ENCODE results near the gene WBP1L.
"Not testable (repeated sequence)": the region's sequence is repeated elsewhere in the genome, so short reads cannot be mapped to it uniquely, and the experiment has no call there.

Gene WBP1L

DNA sequence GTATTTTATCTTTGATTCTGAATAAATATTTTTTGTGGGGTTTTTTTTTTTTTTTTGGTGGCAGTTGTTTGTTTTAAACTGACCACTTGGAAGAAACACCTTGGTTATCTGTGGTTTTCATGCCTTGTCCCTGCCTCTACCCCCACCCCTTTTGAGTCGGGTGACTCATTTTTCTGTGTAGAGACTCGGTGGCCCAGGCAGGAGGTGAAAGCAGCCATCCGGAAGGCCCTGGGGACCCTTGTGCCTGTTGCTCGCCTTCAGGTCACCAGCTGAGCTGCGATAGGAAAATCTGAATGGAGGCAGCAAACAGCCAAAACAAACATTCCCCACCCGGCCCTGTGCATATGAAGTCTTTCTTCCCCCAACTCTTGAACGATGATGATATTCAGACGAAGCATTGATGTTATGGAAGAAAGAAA, 70.7 kb downstream of the WBP1L start:
- DNase-seq: no peak

DNA sequence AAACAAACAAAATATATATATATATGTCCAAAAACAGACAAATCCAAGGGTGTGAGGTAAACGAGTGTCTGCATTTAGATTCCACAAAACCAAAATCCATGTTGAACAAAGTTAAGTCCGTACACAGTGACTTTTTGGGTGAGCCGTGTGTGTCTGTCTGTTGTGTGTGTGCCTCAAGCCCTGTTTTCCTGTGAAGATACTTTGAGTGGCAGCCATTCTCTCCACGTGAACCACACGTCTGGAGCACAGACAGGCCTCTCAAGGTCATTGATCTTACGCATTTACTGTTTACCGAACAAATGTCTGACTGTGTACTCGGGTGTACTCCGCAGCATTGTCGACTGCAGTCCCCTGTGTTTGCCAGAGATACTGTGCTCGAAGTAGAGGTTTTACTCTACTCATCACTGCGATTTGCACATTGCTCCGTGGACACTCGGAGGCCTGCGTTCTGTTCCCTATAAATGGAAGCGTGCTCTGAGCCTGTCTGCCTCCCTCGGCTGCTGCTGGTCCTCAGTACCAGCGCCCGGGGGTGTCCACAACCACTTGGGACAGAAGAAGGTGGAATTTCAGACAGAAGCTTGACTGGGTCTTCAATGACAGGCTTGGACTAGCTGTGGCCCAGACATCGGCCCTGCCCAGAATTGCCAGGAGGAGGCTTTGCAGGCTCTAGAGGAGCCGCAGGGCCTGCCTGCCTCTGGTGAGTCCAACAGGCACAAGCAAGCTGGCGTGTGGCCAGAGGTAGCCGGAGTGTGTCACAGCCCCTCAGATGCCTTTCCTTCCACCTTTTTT, 71.3 kb downstream of the WBP1L start:
- DNase-seq: no peak

DNA sequence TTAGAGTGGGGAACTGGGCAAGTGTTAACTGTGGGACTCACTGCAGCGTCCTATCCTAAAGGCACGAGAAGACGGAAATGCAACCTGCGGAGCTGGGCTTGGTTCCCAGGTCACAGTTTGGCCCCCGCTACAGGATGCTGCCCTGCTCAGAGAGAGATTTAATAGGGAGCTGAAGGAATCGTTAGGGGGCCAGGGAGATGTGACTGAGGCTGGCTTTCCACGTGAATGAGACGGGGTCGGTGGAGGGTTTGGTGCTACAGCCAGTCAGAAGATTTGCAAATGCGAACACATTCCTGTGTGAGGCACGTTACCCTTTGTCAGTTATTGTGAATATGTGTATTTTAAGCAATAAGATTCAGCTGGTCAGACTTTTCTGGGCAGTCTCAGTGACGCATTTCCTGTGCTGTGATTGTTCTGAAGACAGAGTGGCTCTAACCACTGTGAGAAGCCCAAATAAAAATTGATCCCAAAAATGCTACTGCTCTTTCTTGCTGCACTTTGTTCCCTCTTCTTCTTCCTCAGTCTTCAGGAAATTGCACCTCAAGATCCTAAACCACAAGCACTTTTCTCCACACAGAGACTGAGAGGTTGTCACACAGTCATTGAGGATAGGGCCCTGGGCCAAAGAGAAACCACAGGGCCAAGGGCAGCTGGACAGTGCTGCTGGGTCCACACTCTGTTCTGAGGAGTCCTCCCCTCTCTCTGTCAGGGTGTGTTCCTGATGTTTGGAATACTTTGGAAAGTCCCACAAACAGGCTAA, 72.2 kb downstream of the WBP1L start:
- no peak for DNase-seq

DNA sequence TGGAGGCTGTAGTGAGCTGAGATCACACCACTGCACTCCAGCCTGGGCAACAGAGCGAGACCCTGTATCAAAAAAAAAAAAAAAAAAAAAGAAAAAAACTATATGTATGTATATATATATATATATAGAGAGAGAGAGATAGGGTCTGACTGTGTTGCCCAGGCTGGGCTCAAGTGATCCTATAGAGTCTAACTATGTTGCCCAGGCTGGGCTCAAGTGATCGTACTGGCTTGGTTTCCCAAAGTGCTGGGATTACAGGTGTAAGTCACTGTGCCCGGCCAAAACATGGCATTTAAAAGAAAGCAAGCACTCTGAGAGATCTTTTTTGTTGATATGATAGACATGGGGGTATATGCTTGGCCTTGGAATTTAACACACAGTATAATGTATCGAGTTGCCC, 73.4 kb downstream of the WBP1L start:
- DNase-seq: no peak

DNA sequence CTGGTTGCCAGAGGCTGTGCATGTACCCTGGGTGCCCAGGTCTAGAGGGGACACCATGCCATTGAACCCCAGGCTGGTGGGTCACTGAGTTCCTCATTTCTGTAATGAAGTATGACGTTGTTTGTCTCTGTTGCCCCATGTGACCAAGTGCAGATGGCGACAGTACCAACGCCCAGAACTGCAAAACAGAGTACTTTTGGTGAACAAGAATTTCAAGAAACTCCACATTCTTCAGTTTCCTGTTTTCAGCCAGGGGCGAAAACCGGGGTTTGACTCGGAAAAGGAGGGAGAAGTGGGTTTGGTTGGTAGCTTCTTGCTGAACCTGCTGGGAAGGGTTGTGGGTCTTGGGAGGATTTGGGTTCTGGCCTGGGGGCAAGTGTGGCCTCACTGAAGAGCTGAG, 75.3 kb downstream of the WBP1L start:
- DNase-seq: no peak

DNA sequence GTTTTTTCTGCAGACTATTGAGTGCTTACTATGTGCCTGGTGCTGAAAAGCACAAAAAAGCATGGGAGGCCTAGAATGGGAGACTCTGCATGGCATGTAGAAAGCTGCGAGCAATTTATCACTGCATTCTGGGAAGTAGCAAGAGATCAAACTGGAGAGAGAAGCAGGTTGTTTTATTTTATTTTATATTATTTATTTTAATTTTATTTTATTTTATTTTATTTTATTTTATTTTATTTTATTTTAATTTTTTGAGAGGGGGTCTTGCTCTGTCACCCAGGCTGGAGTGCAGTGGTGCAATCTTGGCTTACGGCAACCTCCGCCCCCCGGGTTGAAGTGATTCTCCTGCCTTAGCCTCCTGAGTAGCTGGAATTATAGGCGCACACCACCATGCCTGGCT, 76.3 kb downstream of the WBP1L start:
- not testable (repeated sequence) for DNase-seq

DNA sequence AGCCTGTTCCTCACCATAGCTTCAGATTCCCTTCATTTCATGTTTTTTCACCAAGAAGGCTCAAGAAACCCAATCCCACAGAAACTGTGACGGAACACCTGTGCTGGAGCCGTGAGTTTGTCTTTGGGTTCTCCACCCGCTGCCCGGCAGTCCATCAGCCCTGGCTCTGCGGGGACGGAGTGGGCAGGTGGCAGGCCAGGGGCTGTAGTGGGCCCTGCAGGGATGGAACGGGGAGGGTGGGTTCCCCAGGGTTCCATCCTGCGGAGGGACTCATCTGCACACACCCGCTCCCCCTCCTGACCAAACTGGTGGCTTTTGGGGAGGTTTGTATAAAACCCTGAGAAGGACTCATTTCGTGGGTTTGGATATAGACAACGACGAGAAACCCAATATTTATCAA, 78.5 kb downstream of the WBP1L start:
- no peak for DNase-seq

DNA sequence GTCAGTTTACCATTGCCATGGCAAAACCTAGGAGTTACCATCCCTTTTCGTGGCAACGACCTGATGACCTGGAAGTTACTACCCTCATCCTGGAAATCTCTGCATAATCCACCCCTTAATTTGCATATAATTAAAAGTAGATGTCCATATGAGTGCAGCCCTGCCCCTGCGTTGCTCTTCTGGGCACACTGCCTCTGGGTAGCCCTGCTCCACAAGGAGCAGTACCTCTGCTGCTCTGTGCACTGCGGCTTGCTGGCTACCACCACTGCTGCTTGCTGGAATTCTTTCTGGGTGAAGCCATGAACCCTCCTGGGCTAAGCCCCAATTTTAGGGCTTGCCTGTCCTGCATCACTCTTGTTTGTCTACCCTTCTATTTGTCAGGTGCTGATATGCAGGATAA, 80.9 kb downstream of the WBP1L start:
- DNase-seq: no peak

DNA sequence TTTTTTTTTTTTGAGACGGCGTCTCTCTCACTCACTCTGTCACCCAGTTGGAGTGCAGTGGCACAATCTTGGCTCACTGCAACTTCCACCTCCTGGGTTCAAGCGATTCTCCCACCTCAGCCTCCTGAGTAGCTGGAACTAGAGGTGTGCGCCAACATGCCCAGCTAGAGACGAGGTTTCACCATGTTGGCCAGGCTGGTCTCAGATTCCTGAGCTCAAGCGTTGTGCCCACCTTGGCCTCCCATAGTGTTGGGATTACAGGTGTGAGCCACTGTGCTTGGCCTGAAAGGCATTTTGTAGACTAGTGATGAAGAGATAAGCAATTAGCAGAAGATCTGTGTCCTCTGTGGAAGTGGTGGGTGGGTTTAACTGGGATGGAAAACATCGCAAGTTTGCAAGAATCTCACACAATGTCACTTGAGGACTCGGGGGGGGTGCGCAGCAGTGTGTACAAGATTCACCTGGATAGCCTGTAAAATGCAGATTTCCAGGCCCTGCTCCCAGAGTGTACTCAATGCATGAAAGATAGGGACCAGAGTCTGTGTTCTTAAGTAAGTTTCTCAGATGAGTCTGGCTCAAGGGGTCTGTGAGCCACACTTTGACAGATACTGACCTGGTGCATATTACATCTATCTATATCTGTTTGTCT, 82.5 kb downstream of the WBP1L start:
- DNase-seq: no peak

DNA sequence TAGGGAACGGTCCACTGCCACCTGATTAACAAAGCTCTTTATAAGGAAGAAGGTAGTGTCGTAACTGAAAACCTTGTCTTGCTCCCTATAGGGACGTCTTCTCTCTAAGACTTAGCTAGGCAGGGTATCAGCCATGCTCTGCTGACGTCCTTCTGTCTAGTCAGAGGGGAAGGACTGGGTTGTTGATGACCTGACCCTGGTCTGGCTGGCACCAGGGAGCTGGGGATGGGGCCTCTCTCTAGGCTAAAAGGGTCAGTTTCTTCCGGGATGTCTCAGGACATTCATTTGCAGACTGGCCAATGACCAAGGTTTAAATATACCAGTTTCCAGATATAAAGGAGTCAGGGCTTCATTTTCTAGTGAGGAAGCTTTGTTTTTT, 83.8 kb downstream of the WBP1L start:
- DNase-seq: no peak

DNA sequence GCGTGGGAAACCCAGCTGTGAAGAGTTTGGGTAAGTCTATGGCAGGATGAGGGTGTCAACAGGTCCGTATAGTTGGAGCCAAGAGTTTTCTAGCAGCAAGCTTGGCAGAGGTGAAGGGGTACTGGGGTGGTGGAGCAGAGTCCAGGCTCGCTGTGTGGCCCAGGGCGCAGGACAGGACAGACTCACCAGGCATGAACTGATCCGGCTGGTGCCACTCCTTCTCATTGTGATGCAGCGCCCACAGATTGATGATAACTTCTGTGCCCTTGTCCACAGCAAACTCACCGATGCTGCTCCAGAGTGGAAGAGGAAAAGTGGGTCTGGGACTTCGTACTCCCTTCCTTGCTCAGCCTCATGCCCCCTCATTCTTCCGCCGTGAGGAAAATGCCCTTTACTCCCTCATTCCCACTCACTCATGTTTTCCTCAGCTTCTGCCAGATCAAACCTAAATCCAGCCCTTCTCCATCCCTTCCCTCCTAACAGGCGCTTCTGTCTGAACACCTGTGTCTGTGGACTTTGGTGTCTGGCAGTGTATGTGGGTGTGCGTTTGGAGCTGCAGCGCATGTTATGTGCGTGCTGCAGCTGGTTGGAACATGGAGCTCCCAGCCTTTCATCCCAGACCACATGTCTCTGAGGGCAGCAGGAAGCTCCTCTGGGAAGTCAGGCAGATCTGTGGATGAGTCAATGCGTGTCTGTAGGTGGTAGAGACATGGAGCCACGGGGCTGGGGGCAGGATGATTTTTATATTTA, 87.7 kb downstream of the WBP1L start:
- DNase-seq: no peak

DNA sequence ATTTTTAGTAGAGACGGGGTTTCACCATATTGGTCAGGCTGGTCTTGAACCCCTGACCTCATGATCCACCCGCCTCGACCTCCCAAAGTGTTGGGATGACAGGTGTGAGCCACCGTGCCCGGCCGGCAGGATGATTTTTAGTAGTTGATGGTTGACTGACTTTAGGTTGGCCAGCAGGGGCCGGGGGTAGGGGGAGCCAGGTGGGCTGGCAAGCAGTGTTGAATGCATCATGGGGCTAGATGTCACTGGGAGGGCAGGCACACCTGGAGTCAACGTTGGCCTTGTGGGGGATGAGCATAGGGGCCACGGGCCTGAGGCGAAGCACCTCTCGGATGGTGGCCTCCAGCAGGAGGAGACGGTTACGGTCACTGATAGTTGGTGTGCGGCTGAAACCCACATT, 88.5 kb downstream of the WBP1L start:
- no peak for DNase-seq

DNA sequence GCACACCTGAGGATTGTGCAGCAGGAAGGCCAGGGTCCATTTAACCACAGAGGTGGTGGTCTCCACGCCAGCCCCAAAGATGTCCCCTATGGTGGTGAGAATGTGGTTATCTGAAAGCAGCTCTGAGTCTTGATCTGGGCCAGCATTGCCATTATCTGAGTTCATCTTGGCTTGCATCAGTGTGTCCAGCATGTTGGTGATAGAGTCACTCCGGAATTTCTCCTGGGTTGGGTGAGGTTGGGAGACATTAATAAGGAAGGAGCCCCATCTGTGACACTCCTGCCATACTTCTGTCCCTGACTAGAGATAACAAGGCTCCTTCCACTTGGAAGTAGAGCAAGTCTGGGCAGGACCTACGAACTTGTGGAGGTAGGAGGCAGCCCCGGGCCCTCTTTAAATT, 89.2 kb downstream of the WBP1L start:
- no peak for DNase-seq

DNA sequence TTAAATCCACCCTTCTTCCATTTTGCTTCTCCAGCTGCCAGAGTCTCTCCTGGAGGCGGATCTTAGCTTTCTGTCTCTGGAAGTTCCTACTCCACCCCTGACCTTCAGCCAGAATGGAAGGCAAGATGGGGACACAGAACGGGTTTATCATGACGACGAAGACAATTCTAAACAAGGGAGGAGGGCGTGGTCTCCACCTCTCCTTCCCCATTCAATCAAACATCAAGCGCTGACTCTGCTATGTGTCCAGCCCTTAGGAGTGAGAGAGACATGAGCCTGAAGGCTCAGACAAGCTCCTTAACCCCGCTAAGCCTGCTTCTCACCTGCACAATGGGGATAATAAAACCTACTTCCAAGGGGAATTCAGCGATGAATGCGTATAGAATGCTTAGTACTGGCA, 90.4 kb downstream of the WBP1L start:
- DNase-seq: no peak

DNA sequence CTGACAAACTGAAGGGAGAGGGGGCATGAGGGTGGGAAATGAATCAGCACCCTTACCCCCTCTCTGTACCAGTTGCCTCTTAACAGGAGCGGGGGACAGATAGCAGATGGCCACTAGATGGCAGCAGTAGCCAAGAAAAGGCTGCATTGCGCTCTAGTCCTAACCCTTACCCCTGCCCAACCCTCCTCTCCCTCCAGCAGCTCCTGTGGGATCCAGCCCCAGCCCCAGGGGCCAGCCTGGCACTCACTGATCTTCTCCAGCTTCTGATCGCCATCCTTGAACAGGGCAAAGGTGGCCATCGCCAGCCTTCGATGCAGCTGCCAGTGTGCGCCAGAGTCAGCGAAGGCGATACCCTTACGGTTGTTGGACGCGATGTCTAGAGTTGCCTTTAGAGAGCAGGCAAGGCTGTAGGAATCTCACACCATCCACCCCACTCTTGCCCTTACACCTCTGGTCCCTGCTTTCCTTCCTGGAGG, 91.3 kb downstream of the WBP1L start:
- DNase-seq: peak; percentile 87

DNA sequence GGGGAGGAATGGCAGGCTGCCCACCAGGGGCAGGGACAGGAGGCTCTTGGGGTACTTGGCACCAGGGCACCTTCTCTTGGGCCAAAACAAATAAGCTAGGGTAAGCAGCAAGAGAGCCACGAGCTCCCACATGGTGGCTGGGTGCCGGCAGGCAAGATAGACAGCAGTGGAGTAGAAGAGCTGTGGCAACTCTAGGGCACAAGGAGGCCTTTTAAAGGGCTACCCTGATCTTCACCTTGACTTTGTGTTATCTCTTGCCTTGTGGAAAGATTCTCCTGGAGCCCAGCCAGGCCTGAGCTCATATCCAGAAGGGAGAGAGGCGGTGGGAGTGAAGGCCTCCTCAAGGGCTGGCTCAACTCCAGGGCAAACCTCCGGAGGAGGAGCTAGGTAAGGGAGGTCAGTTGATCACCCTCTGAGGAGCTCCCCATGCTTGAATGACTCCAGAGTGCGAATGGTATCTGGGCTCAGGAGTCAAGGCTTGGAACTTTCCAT, 93.5 kb downstream of the WBP1L start, which contains the start of gene CYP17A1:
TSS of gene CYP17A1 (minus strand) at position 184 of the 492 bp plus-strand sequence. CDS start at position 132, 52 bp downstream.
- DNase-seq: no peak

DNA sequence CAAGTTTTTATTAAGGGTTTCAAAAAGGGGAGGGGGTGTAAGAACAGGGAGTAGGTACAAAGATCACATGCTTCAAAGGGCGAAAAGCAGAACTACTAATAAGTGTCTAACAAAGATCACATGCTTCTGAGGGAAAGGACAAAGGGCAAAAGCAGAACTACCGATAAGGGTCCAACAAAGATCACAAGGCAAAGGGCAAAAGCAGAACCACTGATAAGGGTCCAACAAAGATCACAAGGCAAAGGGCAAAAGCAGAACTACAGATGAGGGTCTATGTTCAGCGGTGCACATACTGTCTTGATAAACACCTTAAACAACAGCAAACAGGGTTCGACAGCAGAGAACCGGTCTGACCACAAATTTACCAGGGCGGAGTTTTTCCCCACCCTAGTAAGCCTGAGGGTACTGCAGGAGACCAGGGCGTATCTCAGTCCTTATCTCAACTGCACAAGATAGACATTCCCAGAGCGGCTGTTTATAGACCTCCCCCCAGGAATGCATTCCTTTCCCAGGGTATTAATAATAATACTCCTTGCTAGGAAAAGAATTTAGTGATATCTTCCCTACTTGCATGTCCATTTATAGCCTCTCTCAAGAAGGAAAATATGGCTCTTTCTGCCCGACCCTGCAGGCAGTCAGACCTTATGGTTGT, 94.7 kb downstream of the WBP1L start:
- not testable (repeated sequence) for DNase-seq

DNA sequence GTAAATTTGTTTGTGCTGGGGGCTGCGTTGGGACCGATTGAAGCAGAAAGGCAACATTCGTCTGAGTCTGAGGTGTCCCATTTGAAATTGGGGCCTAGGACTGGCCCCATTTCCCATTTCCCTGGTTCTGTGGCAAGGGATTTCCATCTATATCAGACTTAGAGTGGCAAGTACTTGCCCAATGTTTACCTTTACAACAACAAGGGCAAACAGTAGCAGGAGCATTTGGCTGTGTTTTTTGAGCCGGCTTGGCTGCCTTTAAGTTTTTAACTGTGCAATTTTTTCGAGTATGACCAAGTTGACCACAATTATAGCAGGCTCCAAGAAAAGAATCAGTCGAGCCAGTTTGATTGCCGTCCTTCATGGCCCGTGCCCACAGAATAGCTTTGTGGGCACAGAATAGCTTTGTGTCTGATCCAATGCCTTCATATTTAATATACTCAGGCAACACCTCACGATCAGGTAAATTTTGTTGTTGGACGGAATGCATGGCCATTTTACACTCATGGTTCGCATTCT, 98.1 kb downstream of the WBP1L start:
- DNase-seq: no peak

DNA sequence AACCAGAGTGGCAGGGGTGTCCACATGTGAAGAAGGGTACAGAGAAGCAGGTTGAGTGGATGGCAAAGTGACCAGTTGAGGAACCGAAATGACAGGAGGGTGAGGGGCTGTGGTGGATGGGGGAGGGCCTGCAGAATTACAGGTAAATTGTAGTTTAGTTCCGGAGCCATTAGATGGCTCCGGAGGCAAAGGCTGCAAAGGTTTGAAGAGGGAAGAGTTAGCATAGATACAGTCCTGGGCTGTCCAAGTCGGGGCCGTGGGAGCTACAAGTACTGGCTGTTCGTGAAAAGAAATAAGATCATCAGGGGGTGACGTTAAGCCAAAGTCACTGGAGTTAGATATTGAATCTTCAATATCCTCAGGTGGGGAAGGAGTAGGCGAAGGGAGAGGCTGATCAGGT, 99.4 kb downstream of the WBP1L start:
- DNase-seq: not testable (repeated sequence)

DNA sequence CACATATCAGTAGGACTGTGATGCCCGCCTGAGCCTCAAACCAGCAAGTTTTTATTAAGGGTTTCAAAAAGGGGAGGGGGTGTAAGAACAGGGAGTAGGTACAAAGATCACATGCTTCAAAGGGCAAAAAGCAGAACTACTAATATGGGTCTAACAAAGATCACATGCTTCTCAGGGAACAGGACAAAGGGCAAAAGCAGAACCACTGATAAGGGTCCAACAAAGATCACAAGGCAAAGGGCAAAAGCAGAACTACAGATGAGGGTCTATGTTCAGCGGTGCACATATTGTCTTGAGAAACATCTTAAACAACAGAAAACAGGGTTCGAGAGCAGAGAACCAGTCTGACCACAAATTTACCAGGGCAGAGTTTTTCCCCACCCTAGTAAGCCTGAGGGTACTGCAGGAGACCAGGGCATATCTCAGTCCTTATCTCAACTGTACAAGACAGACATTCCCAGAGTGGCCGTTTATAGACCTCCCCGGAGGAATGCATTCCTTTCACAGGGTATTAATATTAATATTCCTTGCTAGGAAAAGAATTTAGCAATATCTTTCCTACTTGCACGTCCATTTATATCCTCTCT, 100.5 kb downstream of the WBP1L start:
- not testable (repeated sequence) for DNase-seq

DNA sequence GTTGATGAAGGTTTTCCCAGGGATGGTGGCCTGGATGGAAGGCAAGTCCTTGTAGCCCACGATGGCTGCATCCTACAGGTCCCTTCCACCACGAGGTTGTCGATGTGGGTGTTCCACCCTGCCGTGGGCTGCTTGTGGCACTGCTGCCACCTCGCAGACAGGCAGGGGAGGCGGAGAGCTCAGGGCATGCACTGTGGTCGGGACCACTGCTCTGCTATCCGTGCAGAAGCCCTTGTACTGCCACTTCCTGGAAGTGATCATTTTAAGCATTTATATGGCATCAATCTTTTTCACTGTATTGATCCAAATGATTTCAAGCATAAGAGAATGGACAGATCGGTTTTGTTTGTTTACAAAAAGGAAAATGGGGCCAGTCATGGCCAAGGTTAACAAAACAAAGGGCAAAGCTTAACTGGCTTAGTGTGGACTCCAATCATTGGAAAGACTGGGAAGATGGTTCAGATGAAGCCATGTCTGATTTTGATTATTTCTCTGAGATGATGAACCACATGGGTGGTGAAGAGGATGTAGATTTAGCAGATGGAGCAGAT, 101.7 kb downstream of the WBP1L start:
- no peak for DNase-seq

All from stimulated activated CD8-positive, alpha-beta memory T cell treated with anti-CD3 and anti-CD28 coated beads, Interleukin-4, amount 100 ng/mL, for 48 hours (primary cell).